ENCODE results near the gene SIK1.
"Not testable (repeated sequence)": the region's sequence is repeated elsewhere in the genome, so short reads cannot be mapped to it uniquely, and the experiment has no call there.

DNA sequence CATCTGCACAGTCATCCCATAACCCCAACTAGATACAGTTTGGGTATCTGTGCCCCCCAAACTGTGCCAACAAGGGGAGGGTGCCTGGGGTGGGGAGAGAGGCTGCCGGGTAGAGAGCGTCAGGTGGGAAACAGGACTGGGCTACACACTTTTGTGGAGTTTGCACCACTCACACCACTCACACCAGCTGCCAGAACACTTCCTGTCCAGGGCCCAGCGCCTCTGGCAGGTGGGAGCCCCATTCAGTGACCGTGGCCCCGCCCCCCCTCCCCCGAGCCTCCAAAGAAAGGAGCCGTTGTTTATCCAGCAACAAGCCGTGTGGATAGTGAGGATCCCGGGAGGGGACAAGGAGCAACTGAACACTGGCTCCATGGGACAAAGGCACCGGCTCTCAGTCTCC, 44.0 kb downstream of the SIK1 start:
- TF ChIP-seq EZH2 (IDR thresholded peaks at IDR 0.05; ENCODE audit: borderline replicate concordance, low read depth, low read length, severe bottlenecking); POLR2A (IDR thresholded peaks at IDR 0.05; ENCODE audit: low read depth, low read length); MYC (IDR thresholded peaks at IDR 0.05; ENCODE audit: low read depth, low read length); POLR2AphosphoS5 (IDR thresholded peaks at IDR 0.05; ENCODE audit: insufficient read depth, low read depth, low read length); GATA2 (IDR thresholded peaks at IDR 0.05; ENCODE audit: insufficient read depth, insufficient read length, low read depth, low read length): not testable (repeated sequence)
- TF ChIP-seq, protein P1, sequence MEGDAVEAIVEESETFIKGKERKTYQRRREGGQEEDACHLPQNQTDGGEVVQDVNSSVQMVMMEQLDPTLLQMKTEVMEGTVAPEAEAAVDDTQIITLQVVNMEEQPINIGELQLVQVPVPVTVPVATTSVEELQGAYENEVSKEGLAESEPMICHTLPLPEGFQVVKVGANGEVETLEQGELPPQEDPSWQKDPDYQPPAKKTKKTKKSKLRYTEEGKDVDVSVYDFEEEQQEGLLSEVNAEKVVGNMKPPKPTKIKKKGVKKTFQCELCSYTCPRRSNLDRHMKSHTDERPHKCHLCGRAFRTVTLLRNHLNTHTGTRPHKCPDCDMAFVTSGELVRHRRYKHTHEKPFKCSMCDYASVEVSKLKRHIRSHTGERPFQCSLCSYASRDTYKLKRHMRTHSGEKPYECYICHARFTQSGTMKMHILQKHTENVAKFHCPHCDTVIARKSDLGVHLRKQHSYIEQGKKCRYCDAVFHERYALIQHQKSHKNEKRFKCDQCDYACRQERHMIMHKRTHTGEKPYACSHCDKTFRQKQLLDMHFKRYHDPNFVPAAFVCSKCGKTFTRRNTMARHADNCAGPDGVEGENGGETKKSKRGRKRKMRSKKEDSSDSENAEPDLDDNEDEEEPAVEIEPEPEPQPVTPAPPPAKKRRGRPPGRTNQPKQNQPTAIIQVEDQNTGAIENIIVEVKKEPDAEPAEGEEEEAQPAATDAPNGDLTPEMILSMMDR (IDR thresholded peaks at IDR 0.05; ENCODE audit: extremely low read depth in 1 of 2, insufficient read depth in 1 of 2, low read depth in 1 of 2, low read length in 2 of 2): not testable (repeated sequence)
- TF ChIP-seq, protein P2, sequence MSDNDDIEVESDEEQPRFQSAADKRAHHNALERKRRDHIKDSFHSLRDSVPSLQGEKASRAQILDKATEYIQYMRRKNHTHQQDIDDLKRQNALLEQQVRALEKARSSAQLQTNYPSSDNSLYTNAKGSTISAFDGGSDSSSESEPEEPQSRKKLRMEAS (IDR thresholded peaks at IDR 0.05; ENCODE audit: insufficient read depth, insufficient read length): not testable (repeated sequence)

Data from endothelial cell of umbilical vein (primary cell).